GM12875 (cell line): Measurements from ENCODE around the gene AFG3L2.
"Not testable (repeated sequence)": the region's sequence is repeated elsewhere in the genome, so short reads cannot be mapped to it uniquely, and the experiment has no call there.

Experiments used
- H3K4me3 ChIP-seq: one replicate; pipeline ENCODE4 v1.5.1; 2011; ENCODE audit warnings: low read depth, low read length, control low read depth
- TF ChIP-seq, protein P1 (sequence below): IDR thresholded peaks from 2 replicates; pipeline ENCODE4 v1.5.1; 2011; ENCODE audit warnings: low read depth, mild to moderate bottlenecking, control low read depth, inconsistent platforms, low read length, moderate library complexity, borderline replicate concordance; ENCODE audit not compliant: insufficient read depth

Gene AFG3L2

DNA sequence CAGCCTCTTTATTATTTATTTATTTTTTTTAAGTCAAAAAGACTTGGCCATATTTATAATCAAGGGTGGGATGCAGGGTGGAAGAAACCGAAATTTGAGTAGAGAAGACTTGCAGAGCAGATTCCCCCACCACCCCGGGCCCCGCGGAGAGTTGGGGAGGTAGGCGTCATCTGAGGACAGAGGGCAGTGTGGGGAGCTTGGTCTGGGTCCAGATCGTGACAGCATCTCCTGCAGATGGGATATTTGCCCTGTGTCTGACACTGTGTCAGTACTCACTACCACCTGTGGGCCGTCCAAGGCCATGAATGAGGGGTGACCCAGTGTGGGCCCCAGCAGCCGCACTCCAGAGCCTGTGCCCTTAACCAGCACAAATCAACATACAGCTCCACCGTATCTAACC is 20.2 kb upstream of the AFG3L2 start:
- TF ChIP-seq, protein P1, sequence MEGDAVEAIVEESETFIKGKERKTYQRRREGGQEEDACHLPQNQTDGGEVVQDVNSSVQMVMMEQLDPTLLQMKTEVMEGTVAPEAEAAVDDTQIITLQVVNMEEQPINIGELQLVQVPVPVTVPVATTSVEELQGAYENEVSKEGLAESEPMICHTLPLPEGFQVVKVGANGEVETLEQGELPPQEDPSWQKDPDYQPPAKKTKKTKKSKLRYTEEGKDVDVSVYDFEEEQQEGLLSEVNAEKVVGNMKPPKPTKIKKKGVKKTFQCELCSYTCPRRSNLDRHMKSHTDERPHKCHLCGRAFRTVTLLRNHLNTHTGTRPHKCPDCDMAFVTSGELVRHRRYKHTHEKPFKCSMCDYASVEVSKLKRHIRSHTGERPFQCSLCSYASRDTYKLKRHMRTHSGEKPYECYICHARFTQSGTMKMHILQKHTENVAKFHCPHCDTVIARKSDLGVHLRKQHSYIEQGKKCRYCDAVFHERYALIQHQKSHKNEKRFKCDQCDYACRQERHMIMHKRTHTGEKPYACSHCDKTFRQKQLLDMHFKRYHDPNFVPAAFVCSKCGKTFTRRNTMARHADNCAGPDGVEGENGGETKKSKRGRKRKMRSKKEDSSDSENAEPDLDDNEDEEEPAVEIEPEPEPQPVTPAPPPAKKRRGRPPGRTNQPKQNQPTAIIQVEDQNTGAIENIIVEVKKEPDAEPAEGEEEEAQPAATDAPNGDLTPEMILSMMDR = no peak

DNA sequence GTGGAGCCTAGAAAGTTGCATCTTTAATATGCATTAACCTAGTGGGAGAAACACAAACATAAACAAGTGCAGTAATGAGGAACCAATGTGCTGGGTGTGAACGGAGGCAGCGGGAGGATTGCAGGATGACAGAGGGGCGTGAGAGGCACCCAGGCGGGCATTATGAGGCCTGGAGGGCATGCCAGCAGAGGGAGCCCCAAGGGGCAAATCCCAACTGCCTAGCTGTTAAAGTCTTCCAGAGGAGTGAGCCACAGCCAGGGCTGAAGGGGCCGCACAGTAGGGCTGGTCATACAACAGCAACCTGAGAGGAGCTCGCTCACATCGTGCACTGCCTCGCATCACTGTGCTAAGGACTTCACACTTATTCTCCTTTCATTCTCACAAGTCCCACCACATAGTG is 17.4 kb upstream of the AFG3L2 start:
- no peak overlapping the region for H3K4me3 ChIP-seq
- TF ChIP-seq, protein P1 = peak; percentile 43; the same call in 1 of the 2 replicates

More for the DNA sequence above, 20.2 kb upstream of the AFG3L2 start:
- no peak overlapping the region for H3K4me3 ChIP-seq

DNA sequence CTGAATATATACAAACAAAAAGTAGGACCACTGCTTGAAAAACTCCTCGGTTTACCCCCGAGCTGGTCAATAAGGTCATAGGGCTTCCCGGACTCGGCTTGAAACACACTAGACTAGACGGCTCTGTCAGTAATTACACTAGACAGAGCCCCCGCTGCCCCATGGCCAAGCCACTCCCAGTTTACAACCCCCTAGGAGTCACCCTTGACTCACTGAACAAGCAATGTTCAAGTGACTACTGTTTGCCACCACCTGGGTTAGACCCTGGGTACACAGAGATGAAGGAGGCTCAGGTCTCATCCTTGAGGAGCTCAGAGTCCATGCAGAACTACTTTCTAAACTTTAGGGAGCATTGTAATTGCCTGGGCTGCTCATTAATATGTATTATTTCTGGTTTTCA is 17.0 kb upstream of the AFG3L2 start:
- TF ChIP-seq, protein P1 = no peak
- H3K4me3 ChIP-seq = no peak overlapping the region

DNA sequence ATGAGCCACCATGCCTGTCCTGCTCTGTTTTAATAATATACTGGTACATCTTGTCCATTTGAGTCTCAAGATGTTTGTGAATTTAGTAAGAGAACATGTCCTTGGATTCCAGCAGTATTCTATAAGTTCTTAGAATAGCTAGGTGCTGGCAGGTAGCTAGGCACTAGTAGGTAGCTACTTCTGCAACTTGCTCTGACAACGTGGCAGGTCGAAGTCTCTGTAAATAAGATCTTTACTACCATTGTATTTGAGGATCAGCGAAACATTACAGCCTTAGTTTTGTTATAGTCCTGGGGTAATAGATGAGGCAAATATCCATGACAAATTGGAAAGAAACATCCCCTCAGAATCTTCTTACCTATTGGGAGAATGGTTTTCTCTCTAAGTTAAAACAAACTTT is 16.5 kb upstream of the AFG3L2 start:
- TF ChIP-seq, protein P1 = no peak
- H3K4me3 ChIP-seq = no peak overlapping the region

DNA sequence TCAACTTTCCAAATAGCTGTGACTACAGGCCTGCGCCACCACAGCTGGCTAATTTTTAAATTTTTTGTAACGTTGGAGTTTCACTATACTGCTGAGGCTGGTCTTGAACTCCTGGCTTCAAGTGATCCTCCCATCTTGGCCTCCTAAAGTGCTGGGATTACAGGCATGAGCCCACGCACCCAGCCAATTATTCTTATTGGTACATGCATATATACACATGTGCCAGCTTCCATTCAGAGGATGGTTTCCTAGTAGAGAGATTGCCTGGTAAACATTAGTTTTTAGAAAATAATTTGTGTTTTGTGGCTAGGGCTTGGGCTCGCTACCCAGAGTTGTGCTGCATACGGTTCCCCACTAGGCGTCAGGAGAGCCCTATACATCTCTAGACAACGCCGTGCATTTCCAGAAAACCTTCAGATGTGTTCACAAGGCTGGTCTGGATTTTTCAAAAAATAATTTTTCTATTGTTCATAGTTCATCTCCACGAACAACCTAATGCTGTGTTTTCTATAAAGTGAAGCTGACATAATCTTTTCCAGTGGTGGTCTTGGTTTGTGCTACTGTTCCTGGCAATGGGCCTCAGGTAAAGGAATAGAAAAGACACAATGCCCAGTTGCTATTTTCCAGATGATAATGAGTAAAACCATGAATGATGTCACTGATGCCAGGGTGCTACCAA is 14.6 kb upstream of the AFG3L2 start:
- TF ChIP-seq, protein P1 = peak; percentile 87
- H3K4me3 ChIP-seq = no peak overlapping the region

DNA sequence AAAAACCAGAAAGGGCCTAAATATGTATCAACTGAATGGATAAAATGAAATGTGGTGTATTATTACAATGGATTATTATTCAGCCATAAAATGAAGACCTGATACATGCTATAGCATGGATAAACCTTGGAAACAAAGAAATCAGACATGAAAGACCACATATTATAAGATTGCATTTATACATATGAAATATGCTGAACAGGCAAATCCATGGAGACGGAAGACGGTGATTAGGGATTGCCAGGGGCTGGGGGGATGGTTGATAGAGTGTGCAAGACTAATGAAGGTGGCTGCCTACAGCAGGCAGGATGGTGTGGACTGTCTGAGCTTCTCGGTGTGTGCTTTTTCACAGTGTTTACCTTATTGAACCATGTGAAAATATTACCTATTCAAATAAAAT is 11.4 kb upstream of the AFG3L2 start:
- no peak overlapping the region for H3K4me3 ChIP-seq
- TF ChIP-seq, protein P1 = no peak

DNA sequence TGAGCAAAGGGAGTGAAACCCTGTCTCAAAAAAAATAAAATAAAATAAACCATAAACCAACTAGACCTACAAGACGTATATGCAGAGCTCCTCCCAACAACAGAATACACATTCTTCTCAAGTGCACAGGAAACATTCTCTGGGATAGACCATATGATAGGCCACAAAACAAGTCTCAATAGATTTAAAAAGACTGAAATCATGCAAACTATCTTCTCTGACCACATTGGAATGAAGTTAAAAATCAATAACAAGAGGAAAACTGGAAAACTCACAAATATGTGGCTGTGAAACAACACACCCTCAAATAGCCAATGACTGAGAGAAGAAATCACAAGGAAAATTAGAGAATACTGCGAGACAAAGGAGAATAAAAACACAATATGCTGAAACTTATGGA is 7.2 kb upstream of the AFG3L2 start:
- no peak overlapping the region for H3K4me3 ChIP-seq
- TF ChIP-seq, protein P1 = no peak

DNA sequence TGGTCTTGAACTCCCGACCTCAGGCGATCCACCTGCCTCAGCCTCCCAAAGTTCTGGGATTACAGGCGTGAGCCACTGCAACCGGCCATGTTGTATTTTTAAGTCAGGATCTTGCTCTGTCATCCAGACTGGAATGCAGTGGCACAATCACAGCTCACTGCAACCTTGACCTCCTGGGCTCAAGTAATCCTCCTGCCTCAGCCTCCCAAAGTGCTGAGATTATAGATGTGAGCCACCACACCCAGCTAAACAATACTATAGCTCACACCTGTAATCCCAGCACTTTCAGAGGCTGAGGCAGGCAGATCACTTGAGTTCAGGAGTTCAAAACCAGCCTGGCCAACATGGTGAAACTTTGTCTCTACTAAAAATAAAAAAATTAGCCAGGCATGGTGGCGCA is 6.7 kb upstream of the AFG3L2 start:
- H3K4me3 ChIP-seq = not testable (repeated sequence)

DNA sequence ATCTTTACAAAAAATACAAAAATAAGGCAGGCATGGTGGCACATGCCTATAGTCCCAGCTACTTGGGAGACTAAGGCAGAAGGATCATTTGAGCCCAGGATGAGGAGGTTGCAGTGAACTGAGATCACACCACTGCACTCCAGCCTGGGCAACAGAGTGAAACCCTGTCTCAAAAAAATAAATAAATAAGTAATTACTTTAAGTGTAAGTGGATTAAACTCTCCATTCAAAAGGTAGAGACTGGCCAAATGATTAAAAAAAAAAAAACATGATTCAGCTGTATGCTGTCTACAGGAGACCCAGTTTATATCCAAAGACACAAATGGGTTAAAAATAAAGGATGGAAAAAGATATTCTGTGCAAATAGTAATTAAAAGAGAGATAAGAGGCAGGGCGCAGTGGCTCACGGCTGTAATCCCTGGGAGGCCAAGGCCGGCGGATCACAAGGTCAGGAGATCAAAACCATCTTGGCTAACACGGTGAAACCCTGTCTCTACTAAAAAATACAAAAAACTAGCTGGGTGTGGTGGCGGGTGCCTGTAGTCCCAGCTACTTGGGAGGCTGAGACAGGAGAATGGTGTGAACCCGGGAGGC is 5.3 kb upstream of the AFG3L2 start:
- H3K4me3 ChIP-seq = not testable (repeated sequence)

DNA sequence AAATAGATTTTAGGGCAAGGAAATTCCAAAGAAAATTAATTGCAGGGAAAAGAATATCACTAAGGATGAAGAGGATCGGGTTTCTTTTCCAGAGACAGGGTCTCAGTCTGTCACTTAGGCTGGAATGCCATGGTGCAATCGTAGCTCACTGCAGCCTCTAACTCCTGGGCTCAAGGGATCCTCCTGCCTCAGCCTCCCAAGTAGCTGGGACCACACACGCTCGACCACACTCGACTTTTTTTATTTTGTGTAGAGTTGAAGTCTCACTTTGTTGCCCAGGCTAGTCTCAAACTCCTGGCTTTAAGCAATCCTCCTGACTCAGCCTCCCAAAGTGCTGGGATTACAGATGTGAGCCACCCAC is 1.2 kb upstream of the AFG3L2 start:
- not testable (repeated sequence) for H3K4me3 ChIP-seq
